NB4 (cell line): ENCODE results near the gene ACADM.
A peak's percentile ranks its signal among the peaks of the same experiment; 100 is the strongest.
"Not testable (repeated sequence)": the region's sequence is repeated elsewhere in the genome, so short reads cannot be mapped to it uniquely, and the experiment has no call there.

Source experiments
- DNase-seq: peaks from one replicate; pipeline ENCODE4 v3.0.0; 2010; ENCODE audit warnings: low read depth
- H3K4me3 ChIP-seq: one replicate; pipeline ENCODE4 v1.5.1; 2011; ENCODE audit warnings: mild to moderate bottlenecking, low read depth, low read length, moderate library complexity
- CTCF ChIP-seq: IDR thresholded peaks from one replicate; pipeline ENCODE4 v1.5.1; 2012; ENCODE audit warnings: low read depth, low read length
- MAX ChIP-seq: IDR thresholded peaks from 2 replicates; pipeline ENCODE4 v1.6.1; 2011; ENCODE audit warnings: low read depth, low read length
- MYC ChIP-seq: IDR thresholded peaks from 2 replicates; pipeline ENCODE4 v1.6.1; 2011; ENCODE audit warnings: low read depth, low read length
- POLR2A ChIP-seq: IDR thresholded peaks from 2 replicates; pipeline ENCODE4 v1.6.1; 2011; ENCODE audit warnings: mild to moderate bottlenecking; ENCODE audit not compliant: insufficient read length; ENCODE audit errors: extremely low read depth

ACADM gene

DNA sequence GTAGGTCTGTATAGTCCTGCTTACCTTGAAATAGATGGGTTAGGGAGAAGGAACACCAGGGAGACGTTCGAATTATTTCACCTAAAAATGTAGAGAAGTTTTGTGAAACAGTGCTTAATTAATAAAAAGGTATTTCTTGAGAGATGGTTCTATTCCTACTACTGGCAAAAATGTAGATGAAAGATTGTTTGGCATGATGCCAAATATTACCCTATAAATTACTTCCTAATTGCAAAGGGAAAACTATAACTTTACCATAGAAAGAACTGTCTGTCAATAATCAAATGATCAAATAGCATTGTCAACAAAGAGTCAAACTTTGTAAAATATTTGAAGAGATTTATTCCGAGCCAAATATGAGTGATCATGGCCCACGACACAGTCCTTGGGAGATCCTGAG is 4.2 kb upstream of the ACADM start:
- TF ChIP-seq CTCF (no peak), MAX (no peak), MYC (no peak), POLR2A (no peak)
- no peak overlapping the region for H3K4me3 ChIP-seq
- DNase-seq = no peak

DNA sequence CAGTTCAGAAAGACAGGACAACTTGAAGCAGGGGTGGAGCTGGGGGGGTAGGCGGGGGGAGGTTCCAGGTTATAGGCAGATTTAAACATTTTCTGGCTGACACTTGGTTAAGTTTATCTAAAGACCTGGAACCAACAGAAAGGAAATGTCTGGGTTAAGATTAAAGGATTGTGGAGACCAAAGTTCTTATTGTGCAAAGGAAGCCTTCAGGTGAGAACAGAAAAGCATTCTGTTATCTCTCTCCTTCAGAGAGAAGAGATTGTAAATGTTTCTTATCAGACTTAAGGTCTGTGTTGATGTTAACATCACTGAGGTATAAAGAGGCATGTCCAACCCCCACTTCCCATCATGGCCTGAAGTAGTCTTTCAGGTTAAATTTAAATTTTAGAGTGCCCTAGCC is 3.7 kb upstream of the ACADM start:
- TF ChIP-seq CTCF (no peak), POLR2A (no peak), MYC (no peak), MAX (no peak)
- DNase-seq = no peak
- H3K4me3 ChIP-seq = no peak overlapping the region

DNA sequence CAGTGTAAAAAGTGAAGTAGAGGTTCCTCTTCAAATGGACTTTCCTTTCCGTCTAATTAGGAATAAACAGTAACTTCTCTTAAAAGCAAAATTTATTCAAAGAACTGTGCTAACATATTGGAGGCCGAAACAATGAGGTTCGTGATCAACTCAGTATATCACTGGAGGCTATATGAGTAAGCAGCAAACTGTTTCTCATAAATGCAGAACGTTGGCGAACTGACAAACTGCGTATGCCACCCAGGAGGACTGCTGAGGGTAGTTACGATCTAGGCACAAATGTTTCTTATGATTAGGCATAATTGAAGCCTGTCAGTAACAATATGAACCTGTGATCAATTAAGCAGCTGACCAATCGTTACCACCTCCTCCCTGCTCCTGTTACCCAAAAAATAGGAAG is 2.3 kb upstream of the ACADM start:
- not testable (repeated sequence) for DNase-seq, H3K4me3 ChIP-seq

- DNase-seq = no peak
- TF ChIP-seq CTCF (no peak), POLR2A (no peak), MYC (no peak), MAX (no peak)
- H3K4me3 ChIP-seq = no peak overlapping the region
Observed at GRCh38 chr1:75722966-75723365, 1.5 kb upstream of the ACADM start.

DNA sequence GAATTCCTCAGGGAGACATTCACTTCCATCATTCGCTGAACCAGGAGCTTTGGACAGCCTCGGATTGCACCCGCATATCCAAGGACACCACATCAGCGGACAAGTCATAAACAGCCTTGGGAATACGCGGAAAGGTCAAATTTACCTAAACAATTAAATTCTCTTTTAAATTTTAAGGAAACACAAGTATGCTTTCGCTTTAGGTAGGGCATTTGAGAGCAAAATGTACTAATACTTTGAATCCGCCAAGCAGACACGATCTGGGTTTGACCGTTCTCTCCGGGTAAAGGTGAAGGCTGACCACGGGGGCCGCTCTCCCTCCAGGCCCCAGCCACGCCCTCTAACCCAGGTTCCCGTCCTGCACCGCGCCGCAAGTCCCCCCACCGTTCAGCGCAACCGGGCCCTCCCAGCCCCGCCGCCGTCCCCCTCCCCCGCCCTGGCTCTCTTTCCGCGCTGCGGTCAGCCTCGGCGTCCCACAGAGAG is 479 bp upstream of the ACADM start:
- TF ChIP-seq CTCF (no peak), MAX (peak; percentile 32; the same call in 1 of the 2 replicates)
- peak overlapping the region; percentile 87 for H3K4me3 ChIP-seq
- peak; percentile 87 for DNase-seq

- DNase-seq = peak; percentile 42
- no peak for TF ChIP-seq MAX
- TF ChIP-seq POLR2A = no peak
- no peak for TF ChIP-seq CTCF
- TF ChIP-seq MYC = no peak
Observed at GRCh38 chr1:75725266-75725665, 757 bp downstream of the ACADM start.

More at GRCh38 chr1:75725266-75725665, 757 bp downstream of the ACADM start:
- peak overlapping the region; percentile 87 for H3K4me3 ChIP-seq
